D721Med (cell line): ENCODE measurements around the gene OR5AR1.
"Not testable (repeated sequence)": the region's sequence is repeated elsewhere in the genome, so short reads cannot be mapped to it uniquely, and the experiment has no call there.

Source experiments
- DNase-seq: peaks from one replicate; pipeline ENCODE4 v3.0.0; 2011; ENCODE audit warnings: low spot score; ENCODE audit not compliant: insufficient read length
- FAIRE-seq: peaks from 2 replicates; lab custom pipeline; 2011; peaks lifted over from hg19 to GRCh38; lab: Jason Lieb, UNC
- TF ChIP-seq, protein P1 (sequence below): IDR thresholded peaks from 2 replicates; pipeline ENCODE4 v1.5.1; 2012; ENCODE audit warnings: mild to moderate bottlenecking, control low read depth; ENCODE audit not compliant: insufficient read depth; ENCODE audit errors: missing control alignments

The OR5AR1 gene

DNA sequence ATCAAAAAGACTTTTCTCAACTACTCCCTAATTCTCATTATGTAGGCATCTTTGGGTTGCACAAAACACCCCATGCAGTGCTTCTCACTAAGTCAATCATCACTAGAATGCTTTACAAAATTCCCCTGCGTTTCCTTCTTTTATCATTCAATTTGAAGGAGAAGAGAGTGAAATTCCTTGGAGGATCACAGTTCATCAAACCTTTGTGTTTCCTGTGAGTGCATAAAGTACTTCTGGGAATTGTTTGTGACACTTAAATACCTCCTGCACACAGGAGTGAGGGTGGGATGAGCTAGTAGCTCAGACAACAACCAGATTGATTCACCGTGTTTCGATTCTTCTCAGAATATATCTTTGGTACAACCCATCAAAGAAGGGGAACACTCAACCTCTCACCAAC lies 3.7 kb upstream of the OR5AR1 start:
- FAIRE-seq (no peak), DNase-seq (no peak)
- TF ChIP-seq, protein P1, sequence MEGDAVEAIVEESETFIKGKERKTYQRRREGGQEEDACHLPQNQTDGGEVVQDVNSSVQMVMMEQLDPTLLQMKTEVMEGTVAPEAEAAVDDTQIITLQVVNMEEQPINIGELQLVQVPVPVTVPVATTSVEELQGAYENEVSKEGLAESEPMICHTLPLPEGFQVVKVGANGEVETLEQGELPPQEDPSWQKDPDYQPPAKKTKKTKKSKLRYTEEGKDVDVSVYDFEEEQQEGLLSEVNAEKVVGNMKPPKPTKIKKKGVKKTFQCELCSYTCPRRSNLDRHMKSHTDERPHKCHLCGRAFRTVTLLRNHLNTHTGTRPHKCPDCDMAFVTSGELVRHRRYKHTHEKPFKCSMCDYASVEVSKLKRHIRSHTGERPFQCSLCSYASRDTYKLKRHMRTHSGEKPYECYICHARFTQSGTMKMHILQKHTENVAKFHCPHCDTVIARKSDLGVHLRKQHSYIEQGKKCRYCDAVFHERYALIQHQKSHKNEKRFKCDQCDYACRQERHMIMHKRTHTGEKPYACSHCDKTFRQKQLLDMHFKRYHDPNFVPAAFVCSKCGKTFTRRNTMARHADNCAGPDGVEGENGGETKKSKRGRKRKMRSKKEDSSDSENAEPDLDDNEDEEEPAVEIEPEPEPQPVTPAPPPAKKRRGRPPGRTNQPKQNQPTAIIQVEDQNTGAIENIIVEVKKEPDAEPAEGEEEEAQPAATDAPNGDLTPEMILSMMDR = no peak

GRCh38 chr11:56670984-56671383 lies 7.5 kb downstream of the OR5AR1 start:
- DNase-seq (no peak), FAIRE-seq (no peak)
- TF ChIP-seq, protein P1 = no peak

DNA sequence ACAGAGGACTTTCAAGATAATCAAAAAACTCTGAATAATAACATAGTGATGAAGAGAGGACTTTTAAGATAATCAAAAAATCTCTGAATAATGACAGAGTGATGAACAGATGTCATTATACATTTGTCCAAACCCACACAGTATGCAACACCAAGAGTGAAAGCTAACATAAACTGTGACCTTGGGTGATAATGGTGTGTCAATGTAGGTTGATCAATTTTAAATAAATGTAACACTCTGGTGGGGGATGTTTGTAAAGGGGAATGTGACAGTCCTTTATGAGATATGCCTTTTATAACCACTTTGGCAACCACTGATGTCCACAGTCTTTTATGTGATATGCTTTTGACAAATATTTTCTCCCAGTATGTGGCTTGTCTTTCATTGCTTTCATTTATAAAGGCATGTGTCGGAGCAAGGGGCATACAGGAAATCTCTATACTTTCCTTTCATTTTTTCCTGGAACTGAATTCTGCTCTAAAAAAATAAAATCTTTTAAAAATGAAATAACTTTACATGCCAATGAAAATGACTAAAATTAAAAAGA lies 25.1 kb downstream of the OR5AR1 start:
- TF ChIP-seq, protein P1 = no peak
- no peak for DNase-seq
- no peak for FAIRE-seq

- not testable (repeated sequence) for FAIRE-seq, DNase-seq
Observed at GRCh38 chr11:56691179-56691578, 27.7 kb downstream of the OR5AR1 start.

DNA sequence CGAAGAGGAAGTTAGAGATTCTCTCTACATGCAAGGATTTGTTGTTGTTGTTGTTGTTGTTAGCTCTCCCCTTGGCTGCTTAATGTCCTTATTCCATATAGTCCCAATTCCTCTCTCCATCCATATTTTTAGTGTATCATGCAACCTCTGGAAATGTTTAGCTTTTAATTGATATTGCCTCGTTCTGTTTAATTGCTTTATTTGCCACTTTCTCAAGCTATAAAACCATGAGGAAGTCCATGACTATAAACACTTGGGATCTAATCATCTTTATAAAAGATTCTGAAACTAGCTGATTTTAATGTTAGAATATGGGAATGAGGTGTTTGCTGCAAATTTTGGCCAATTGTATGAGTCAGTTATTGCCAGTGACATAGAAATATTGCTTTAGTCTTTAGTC lies 29.9 kb downstream of the OR5AR1 start:
- TF ChIP-seq, protein P1 = no peak
- FAIRE-seq (no peak), DNase-seq (no peak)

- DNase-seq = no peak
- TF ChIP-seq, protein P1 = no peak
- FAIRE-seq = no peak
Observed at GRCh38 chr11:56698795-56699194, 35.3 kb downstream of the OR5AR1 start, which contains the start of gene OR9G1. Gene OR9G1, plus strand, starts transcription at chr11:56699095. Its CDS starts 1,293 bp downstream, at chr11:56700388.

DNA sequence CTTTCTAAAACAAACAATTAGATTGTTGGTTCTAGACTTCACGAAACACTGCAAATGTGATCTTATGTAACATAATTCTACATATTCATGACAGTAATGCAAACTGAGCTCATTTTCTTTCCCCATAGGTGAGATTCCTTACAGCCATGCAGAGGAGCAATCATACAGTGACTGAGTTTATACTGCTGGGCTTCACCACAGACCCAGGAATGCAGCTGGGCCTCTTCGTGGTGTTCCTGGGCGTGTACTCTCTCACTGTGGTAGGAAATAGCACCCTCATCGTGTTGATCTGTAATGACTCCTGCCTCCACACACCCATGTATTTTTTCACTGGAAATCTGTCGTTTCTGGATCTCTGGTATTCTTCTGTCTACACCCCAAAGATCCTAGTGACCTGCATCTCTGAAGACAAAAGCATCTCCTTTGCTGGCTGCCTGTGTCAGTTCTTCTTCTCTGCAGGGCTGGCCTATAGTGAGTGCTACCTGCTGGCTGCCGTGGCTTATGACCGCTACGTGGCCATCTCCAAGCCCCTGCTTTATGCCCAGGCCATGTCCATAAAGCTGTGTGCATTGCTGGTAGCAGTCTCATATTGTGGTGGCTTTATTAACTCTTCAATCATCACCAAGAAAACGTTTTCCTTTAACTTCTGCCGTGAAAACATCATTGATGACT lies 36.9 kb downstream of the OR5AR1 start:
- DNase-seq (no peak), FAIRE-seq (no peak)
- TF ChIP-seq, protein P1 = no peak
